Measurements from ENCODE around the gene DCX.
"Not testable (repeated sequence)": the region's sequence is repeated elsewhere in the genome, so short reads cannot be mapped to it uniquely, and the experiment has no call there.

Gene DCX

DNA sequence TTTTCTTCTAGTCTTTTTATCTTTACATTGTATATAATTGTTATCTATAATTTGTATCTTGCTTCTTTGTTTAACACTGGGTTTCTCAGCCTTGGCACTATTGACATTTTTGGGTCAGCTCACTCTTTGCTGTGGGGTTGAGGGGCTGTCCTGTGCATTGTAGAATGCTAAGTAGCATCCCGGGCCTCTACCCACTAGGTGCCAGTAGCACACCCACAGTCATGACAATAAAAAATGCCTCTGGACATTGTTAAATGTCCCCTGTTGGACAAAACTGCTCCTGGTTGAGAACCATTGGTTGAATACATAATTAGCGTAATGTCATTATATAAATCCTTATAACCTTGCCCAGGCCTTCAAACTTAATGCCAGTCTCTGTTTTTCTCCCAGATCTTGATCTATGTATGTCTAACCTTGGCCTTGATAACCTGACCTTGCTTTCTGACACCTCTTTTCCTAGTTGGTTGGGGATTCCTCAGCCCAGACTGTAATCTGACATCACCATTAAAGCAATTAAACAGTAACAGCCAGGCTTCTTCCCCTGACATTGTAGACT lies 46.1 kb downstream of the DCX start:
- no peak for DNase-seq

- no peak for DNase-seq
Observed at GRCh38 chrX:111363741-111364140, 48.3 kb downstream of the DCX start.

- no peak for DNase-seq
Observed at GRCh38 chrX:111361751-111362150, 50.2 kb downstream of the DCX start.

- DNase-seq: no peak
Observed at GRCh38 chrX:111360839-111361238, 51.2 kb downstream of the DCX start.

DNA sequence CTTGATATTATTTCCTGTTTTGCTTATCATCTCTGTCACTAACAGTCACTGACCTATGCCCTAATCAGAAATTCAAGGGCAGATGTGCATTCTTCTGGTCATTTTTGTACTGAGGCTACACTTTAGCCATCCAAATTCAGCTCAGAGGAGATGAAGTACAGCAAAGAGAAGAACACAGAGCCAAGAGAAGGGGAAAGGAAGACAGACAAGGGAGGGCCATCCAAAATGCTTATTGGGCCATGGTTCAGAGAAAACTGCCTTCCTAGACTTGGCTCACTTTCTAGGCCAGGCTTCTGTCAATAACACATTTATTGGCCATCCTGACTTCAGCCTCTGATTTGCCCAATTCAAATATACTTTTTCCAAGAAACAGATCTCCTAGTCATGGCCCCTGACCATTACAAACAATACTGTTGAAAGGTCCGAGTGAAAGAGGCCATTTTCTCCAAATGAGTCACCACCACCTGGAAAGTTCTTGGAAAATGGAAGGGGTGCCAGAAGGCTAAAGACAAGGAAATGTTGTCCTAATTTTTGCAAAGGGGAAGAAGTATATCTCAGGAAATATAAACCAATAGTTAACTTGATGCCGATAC lies 56.4 kb downstream of the DCX start:
- DNase-seq: no peak

GRCh38 chrX:111354496-111354895 lies 57.5 kb downstream of the DCX start:
- no peak for DNase-seq

- no peak for DNase-seq
Observed at GRCh38 chrX:111353793-111354192, 58.2 kb downstream of the DCX start.

GRCh38 chrX:111352424-111352823 lies 59.6 kb downstream of the DCX start:
- DNase-seq: no peak

- DNase-seq: no peak
Observed at GRCh38 chrX:111349934-111350333, 62.1 kb downstream of the DCX start.

DNA sequence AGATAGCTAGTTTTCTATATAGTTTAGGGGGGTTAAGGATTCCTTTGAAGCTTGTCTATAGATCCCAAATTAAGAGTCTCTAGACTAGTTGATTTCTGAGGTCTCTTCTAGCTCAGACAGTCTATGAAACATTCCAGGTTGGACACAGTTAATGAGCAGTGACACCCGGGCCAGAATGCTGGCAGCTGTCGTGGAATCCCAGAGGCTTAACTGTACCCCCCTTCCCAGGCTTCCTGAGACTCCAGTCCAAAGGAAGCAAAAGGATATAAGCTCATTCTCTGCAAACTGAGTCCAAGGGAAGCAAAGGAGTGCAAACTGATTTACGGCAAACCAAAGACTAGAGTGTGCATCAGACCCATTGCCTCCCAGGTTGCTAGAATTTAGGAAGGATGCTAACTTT lies 62.9 kb downstream of the DCX start:
- no peak for DNase-seq

DNA sequence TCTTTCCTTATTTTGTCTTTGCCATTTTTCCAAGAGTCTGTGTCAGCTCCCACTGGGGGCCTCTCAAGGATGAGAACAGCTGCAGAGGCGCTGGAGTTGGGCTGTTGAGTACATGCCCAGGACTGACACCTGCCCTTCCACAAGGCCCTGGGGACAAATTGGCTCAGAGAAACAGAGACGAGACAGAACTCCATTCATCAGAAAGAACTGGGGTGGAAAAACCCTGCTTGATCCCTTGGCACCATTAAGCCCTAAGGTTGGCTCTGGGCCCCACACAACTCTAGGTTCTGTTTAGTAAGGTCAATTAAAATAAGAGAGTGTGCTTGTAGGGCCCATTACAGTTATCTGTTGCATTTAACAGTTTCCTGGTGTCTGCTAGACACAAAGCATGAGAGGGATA lies 63.6 kb downstream of the DCX start:
- no peak for DNase-seq

DNA sequence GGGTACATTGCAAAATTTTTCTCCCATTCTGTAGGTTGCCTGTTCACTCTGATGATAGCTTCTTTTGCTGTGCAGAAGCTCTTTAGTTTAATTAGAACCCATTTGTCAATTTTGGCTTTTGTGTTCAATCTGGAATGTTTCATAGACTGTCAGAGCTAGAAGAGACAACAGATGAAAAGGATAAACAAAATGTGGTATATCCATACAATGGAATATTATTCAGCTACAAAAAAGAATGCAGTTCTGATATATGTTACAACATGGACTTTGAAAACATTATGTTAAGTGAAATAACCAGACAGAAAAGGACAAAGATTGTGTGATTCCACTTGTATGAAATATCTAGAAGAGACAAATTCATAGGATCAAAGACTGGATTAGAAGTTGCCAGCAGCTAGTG lies 65.8 kb downstream of the DCX start:
- DNase-seq: not testable (repeated sequence)

- no peak for DNase-seq
Observed at GRCh38 chrX:111340054-111340453, 71.9 kb downstream of the DCX start.

GRCh38 chrX:111339212-111339611 lies 72.8 kb downstream of the DCX start:
- DNase-seq: no peak

- no peak for DNase-seq
Observed at GRCh38 chrX:111338095-111338698, 73.8 kb downstream of the DCX start.

GRCh38 chrX:111337067-111337637 lies 74.8 kb downstream of the DCX start:
- DNase-seq: no peak

DNA sequence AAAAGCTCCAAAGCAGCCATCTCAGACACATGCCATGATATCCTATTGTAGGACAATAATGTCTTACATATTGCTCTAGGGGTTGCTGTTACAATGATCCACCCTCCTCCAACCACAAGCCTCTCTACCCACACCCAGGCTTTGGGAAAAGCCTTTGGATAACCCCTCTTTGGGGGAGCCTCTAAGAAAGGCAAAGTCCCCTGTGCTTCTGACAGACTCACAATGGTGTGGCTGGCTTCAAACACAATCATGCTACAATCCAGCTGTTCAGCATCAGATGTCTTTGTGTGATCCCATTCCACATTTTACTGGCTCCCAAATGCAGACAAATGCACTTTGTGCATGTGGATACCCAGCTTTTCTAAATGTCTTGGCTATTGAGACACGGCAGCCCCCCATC lies 75.9 kb downstream of the DCX start:
- DNase-seq: no peak

- no peak for DNase-seq
Observed at GRCh38 chrX:111329370-111329769, 82.6 kb downstream of the DCX start.

DNA sequence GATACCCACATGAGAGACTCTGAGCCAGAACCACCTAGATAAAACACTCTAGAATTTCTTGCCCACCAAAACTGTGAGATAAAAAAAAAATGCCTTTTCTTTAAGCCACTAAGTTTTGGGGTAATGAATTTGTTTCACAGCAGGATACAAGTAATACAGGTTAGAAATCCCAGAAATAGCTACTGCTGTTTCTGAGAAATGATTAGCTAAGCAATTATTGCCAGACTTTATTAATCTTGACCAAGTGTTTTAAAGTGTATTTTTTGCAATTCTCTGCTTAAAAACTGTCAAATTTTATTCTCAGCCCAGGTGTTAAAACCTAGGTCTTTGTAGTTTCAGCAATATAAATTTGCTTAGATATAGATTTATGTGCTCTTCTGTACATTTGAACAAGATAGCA lies 83.1 kb downstream of the DCX start:
- no peak for DNase-seq

- DNase-seq: no peak
Observed at GRCh38 chrX:111322231-111322855, 89.6 kb downstream of the DCX start.

- no peak for DNase-seq
Observed at GRCh38 chrX:111319451-111319850, 92.5 kb downstream of the DCX start.

GRCh38 chrX:111318901-111319300 lies 93.1 kb downstream of the DCX start:
- no peak for DNase-seq

DNA sequence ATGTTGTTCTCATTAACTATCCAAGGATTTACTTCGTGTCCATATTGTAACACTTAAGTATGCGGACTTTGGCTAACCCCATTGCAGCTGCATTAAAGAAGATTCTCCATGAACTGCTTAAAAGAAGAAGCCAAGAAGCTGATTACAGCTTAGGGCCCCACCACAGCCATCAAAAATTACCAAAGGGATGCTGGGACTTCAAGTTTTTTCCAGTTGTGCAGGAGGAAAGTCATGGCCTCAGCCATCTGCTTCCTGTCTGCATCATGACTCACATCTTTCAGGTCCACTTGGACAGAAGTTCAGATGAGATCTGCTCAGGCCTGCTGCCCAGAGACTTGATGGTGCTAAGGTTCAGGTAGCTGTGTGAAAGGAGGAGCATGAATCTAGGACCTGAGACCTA lies 102.9 kb downstream of the DCX start:
- no peak for DNase-seq

DNA sequence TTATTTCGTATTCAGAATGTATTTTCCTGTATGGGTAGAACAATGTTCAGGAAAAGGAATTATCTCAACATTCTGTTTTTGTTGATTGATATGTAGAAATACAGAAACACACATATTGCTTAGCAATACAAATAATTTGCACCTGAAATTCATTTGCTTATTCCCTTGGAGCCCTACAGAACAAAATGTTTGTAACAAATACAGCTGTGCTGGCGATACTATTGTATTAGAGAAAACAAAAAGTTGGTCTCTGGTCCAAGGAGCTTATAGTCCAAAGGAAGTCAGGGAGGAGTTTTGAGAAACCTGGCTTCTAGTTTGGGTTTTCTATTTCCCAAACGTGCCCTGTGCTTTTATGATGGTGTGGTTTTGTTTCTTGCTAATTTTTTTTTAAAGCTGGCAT lies 104.0 kb downstream of the DCX start:
- no peak for DNase-seq

Data from cortex of kidney (tissue), 1 donor.